ENCODE data around the gene SLC6A4.

SLC6A4 gene

GRCh38 chr17:30170415-30170987, 65.0 kb downstream of the SLC6A4 start:
- DNase-seq, result no peak

GRCh38 chr17:30165960-30166359, 69.5 kb downstream of the SLC6A4 start:
- no peak for DNase-seq

- DNase-seq, result no peak
Observed at GRCh38 chr17:30165147-30165546, 70.3 kb downstream of the SLC6A4 start.

GRCh38 chr17:30164531-30164930, 71.0 kb downstream of the SLC6A4 start:
- no peak for DNase-seq

- DNase-seq, result no peak
Observed at GRCh38 chr17:30161601-30162000, 73.9 kb downstream of the SLC6A4 start.

GRCh38 chr17:30160419-30161172, 74.9 kb downstream of the SLC6A4 start:
- DNase-seq, result no peak

GRCh38 chr17:30158896-30159625, 76.4 kb downstream of the SLC6A4 start:
- DNase-seq, result no peak

- no peak for DNase-seq
Observed at GRCh38 chr17:30155389-30155788, 80.1 kb downstream of the SLC6A4 start.

- DNase-seq, result no peak
Observed at GRCh38 chr17:30153463-30153862, 82.0 kb downstream of the SLC6A4 start.

- DNase-seq, result no peak
Observed at GRCh38 chr17:30151471-30151870, 84.0 kb downstream of the SLC6A4 start.

- no peak for DNase-seq
Observed at GRCh38 chr17:30148376-30148775, 87.1 kb downstream of the SLC6A4 start.

- peak; percentile 12 for DNase-seq
Observed at GRCh38 chr17:30147860-30148259, 87.6 kb downstream of the SLC6A4 start.
